Right ventricle myocardium superior (tissue), 1 donor: ENCODE data around the gene ABHD16A. TPM values are rescaled to one million over a fixed set of nuclear protein-coding genes. Genes with fewer than 3 reads are reported as not detected.
A peak's percentile ranks its signal among the peaks of the same experiment; 100 is the strongest.

ENCODE experiments used
- ATAC-seq: fragments of 200-7000 bp; cut with Tn5 transposase; one replicate; pipeline ENCODE4 v1.9.1; 2020; ENCODE audit warnings: mild to moderate bottlenecking; ENCODE audit not compliant: poor library complexity
- DNase-seq: peaks from one replicate; pipeline ENCODE4 v3.0.0-alpha.2; 2020
- intact Hi-C: fragments of 100-400 bp; cut with DNase I; formaldehyde crosslinking; loops from one replicate; pipeline ENCODE4 v1.11.2; 2022
- total RNA-seq: library from RNA; stranded (reverse); fragmentation: NEBNext Ultra II Directional; extraction: Animal tissue kit (Norgen Biotek cat#: 25700); gene quantifications from one replicate; pipeline ENCODE4 v1.2.1, GENCODE V29; 2021
- donor health status: DM: no; HTN: yes; CAD: no; lungs with severe emphysema.

The ABHD16A gene
- total RNA-seq, 1 donor from 2014 or later, result 27.9 TPM

DNA sequence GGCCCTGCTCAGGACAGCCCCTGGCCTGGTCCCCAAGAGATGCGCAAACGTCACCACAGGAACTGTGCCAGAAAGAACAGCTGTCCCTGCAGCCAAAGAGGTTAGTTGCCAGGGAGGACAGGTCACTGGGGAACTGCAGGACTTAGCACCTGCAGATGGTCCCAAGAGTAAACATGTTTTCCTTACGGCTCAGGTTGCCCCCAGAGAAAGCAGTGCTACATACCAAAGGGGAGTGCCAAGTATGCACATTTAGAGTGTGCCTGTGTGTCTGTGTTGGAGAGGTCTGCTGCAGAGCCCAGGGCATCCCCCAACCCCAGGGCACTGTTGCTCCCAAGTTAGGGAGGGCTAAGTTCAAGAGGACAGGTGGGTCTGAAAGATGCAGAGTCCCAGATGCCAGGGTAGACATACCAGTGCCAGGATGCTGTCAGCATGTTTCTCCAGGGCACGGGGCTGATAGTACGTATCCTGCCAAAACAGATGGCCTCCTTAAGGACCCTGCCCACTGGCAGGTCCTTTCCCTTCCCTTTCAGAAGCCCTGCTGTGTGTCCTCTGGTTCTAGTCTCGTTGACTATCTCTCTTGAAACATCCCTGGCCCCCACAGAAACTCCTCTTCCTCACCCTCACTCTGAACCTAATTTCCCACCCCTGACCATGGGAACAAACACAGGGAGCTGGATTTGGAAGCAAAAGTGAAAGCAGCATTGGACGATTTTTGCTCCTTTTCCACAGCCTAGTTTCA, 1.3 kb downstream of the ABHD16A start:
- ATAC-seq, result no peak

GRCh38 chr6:31700740-31701401, 2.3 kb downstream of the ABHD16A start:
- intact Hi-C loops, result loop anchor here (5.0 kb wide), 1 partner anchor 36 kb away; the partner anchor contains the start of gene CLIC1
- DNase-seq (no peak), ATAC-seq (no peak)

More for the DNA sequence above, 1.3 kb downstream of the ABHD16A start:
- DNase-seq, result peak; percentile 58
- intact Hi-C loops, result loop anchor here (5.0 kb wide), 1 partner anchor 35 kb away; the partner anchor contains the start of gene CLIC1

DNA sequence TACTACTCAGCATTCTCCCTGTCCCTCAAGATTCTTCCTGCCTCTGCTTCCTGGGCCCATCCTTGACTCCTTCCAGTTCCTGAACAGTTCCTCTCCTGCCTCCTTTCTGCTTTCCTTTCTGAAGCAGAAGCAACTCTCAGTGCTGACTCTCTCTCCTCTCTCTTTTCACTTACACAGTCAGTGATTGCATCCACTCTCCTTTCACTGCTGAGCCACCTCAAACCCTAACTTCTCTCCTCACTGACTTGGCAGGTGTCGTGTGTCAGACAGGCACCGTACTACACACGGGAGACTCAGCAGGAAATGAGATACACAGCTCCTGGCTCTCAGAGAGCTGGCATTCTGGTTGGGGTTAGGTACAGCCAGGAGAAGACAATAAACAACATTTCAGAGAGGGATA, 5.6 kb downstream of the ABHD16A start:
- no peak for ATAC-seq
- intact Hi-C loops, result no loop called here
- DNase-seq, result no peak

- no peak for ATAC-seq
- DNase-seq, result no peak
- intact Hi-C loops, result no loop called here
Observed at GRCh38 chr6:31693535-31693934, 9.6 kb downstream of the ABHD16A start.

DNA sequence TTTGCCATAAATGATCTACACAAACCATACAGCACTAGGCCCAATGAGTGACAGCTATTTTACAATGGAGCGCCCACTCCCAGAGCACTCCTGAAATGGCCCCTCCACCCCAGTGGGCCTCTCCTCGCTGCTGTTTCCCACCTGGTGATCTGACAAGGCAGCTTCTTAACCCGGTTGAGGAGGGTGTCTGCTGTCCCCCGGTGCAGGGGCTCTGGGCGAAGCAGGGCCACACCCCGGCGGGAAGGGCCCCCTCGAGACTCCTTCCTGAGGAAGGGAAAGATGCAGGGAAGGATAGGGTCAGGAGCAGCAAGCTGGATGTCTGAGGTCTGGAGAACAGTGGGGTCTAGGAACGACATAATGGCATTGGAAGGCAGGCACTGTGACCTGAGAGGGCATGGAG, 10.2 kb downstream of the ABHD16A start:
- DNase-seq, result no peak
- no peak for ATAC-seq
- intact Hi-C loops, result no loop called here

GRCh38 chr6:31692353-31692752, 10.8 kb downstream of the ABHD16A start:
- DNase-seq (no peak), ATAC-seq (no peak)
- intact Hi-C loops, result no loop called here

- intact Hi-C loops, result no loop called here
- ATAC-seq, result no peak
- DNase-seq, result no peak
Observed at GRCh38 chr6:31691564-31692108, 11.5 kb downstream of the ABHD16A start.

DNA sequence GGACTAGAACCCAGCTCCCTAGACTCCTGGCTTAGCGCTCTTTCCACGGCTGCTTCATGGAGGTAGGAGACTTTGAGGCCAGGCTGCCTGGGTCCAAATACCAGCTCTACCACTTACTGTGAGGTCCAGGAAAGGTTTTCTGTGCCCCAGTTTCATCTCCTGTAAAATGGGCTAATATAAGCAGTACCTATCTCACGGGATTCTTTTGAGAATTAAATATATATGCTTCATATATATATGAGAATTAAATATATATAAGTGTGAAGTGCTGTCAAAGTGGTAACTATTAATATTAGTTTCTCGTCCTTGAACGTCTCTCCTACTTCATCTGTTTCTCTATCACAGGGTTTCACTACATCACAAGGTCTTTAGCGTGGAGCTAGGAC, 12.1 kb downstream of the ABHD16A start:
- DNase-seq (no peak), ATAC-seq (no peak)
- intact Hi-C loops, result no loop called here

DNA sequence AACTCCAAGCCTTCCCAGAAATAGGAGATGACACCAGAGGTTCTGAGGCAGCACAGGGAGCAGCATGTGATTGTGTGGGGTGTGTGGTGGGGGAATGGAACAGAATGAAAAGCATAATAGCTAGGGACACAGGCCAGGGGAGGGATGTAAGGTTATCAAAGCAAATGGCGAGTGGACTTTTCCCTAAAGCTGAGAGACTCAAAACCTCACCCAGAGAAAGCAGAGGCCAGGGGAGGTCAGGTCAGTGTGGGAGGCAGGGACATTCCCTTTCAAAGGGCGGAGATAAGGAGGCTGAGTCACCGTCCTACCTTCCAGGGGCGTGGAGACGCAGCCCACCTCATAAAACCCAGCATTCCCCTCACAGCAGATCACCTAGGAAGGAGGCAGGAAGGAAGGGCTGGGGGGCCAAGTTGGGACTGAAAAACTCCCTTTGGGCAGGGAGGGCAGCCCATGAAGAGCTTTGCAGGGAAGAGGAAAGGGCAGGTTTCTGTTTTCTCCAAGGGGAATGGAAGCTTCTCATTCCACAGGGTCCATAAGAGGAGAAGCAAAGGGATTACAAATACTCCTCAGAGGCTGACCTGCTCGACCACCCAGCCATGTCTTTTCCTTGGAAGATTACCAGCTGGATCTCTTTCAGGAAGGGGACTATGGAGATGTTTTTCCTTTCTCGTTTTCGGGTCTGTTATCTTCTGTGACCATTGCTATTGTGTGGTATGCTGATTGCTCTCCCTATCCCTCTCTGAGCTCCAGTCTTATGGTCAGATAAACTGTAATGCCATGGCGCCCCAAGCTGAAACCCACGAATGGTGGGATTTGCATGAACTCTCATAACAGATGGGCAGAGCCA, 12.7 kb downstream of the ABHD16A start:
- intact Hi-C loops, result no loop called here
- ATAC-seq (no peak), DNase-seq (no peak)

- ATAC-seq, result no peak
- DNase-seq, result no peak
- intact Hi-C loops, result loop anchor here (10.0 kb wide), 1 partner anchor 85 kb away; the partner anchor contains the start of gene VWA7
Observed at GRCh38 chr6:31689249-31690110, 13.6 kb downstream of the ABHD16A start.

GRCh38 chr6:31687860-31688693, 15.0 kb downstream of the ABHD16A start:
- intact Hi-C loops, result loop anchor here (10.0 kb wide), 1 partner anchor 87 kb away; the partner anchor contains the start of gene VWA7
- no peak for ATAC-seq
- no peak for DNase-seq

DNA sequence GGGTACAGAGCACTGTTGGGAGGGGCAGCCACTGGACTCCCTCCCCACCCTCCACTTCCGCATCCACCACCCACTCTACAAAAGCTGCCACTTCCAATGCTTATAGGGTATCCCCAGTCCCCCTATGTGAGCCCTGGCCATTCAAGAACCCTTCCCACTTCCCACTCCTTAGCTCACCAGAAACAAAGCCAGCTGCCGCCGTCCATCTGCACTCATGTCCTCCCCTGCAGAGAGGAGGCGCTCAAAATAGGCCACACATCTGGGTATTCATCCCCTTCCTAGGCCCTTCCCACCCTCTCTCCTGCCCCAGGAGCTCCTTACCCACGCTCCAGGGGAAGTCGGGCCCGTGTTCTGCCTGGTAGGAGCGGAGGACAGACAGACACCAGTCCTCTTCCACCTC, 15.8 kb downstream of the ABHD16A start:
- no peak for ATAC-seq
- DNase-seq, result no peak
- intact Hi-C loops, result loop anchor here (10.0 kb wide), 1 partner anchor 87 kb away; the partner anchor contains the start of gene VWA7

DNA sequence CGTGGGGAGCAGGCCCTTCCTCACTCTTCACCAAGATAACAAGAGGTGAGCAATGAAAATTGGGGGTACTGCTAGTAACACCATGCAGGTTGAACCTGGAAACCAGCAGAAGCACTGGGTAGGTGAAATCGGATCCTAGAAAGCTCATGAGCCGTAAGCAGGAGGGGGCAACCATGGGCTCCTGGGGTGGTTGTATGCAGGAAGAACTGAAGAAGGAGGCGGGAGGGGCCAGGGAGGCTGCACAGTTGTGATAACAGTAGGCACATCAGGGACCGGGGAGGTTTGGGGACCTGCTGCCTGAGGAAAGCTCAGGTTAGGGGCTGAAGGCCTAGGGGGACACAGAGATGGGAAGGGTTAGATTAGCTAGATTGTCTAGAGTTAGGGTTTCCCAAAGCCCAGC, 16.6 kb downstream of the ABHD16A start:
- no peak for DNase-seq
- intact Hi-C loops, result loop anchor here (10.0 kb wide), 1 partner anchor 88 kb away; the partner anchor contains the start of gene VWA7
- no peak for ATAC-seq

GRCh38 chr6:31683591-31683990, 19.5 kb downstream of the ABHD16A start:
- no peak for ATAC-seq
- no peak for DNase-seq
- intact Hi-C loops, result loop anchor here (5.0 to 10.0 kb wide), 2 partner anchors 91 to 269 kb away; partner anchors contain the start of gene VWA7

DNA sequence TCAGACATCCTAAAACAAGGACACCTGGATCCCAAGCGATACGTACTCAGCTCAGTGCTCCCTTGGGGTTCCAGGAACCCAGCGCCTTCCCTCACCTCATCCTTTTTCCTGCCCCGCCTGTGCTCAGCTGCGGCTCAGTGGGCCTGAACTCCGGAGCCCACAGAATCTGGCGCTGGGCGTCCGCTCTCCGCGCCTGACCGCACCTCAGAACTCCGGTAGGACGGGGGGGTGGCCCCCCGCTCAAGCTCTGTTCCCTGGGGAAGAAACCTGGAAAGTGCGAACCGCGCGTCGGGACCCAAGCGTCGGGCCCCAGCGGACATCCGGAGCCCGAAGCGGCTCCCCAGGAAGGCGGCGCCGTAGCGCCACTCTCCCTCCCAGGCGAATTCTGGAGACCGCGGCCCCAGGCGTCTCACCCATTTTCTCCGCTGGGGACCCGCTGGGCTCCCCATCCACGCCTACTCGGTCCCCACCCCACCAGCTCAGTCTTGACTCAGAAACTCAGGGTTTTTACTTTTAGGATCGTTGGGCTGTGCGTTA, 21.9 kb downstream of the ABHD16A start:
- intact Hi-C loops, result loop anchor here (2.0 to 10.0 kb wide), 3 partner anchors 94 to 271 kb away; partner anchors contain the start of gene VWA7
- peak; percentile 67 for DNase-seq

More for the DNA sequence above, 21.9 kb downstream of the ABHD16A start:
- ATAC-seq, result peak; percentile 76
